Activated CD4-positive, alpha-beta T cell treated with anti-CD3 and anti-CD28 coated beads, Interleukin-2, Interleukin-4, amounts not matched to agents 100 ng/mL and 50 ng/mL, durations not matched to agents 16 hours and 8 hours (primary cell): Measurements from ENCODE around the gene RSRP1.
"Not testable (repeated sequence)": the region's sequence is repeated elsewhere in the genome, so short reads cannot be mapped to it uniquely, and the experiment has no call there.

Experiments
- DNase-seq: peaks from one replicate; pipeline ENCODE4 v3.0.0-alpha.2; 2020; ENCODE audit warnings: low spot score

Gene RSRP1

GRCh38 chr1:25247024-25247828 lies at the start of gene RSRP1:
RSRP1 (minus strand) TSS chr1:25247454; CDS start chr1:25246963, 491 bp downstream.
- DNase-seq: peak; percentile 99

- DNase-seq: not testable (repeated sequence)
These were observed 49.2 kb upstream of the RSRP1 start for GRCh38 chr1:25296501-25296900.

GRCh38 chr1:25294889-25295826 lies 47.9 kb upstream of the RSRP1 start:
- not testable (repeated sequence) for DNase-seq

GRCh38 chr1:25293426-25293825 lies 46.2 kb upstream of the RSRP1 start:
- DNase-seq: not testable (repeated sequence)

GRCh38 chr1:25290043-25290442 lies 42.8 kb upstream of the RSRP1 start:
- DNase-seq: not testable (repeated sequence)

- not testable (repeated sequence) for DNase-seq
These were observed 41.4 kb upstream of the RSRP1 start for GRCh38 chr1:25288573-25289101.

GRCh38 chr1:25287164-25287563 lies 39.9 kb upstream of the RSRP1 start:
- not testable (repeated sequence) for DNase-seq

GRCh38 chr1:25285862-25286261 lies 38.6 kb upstream of the RSRP1 start:
- DNase-seq: not testable (repeated sequence)

GRCh38 chr1:25279693-25280111 lies 32.4 kb upstream of the RSRP1 start:
- not testable (repeated sequence) for DNase-seq

GRCh38 chr1:25278790-25279189 lies 31.5 kb upstream of the RSRP1 start:
- DNase-seq: not testable (repeated sequence)

- DNase-seq: not testable (repeated sequence)
These were observed 31.1 kb upstream of the RSRP1 start for GRCh38 chr1:25278358-25278757.

GRCh38 chr1:25277295-25277694 lies 30.0 kb upstream of the RSRP1 start:
- not testable (repeated sequence) for DNase-seq

- not testable (repeated sequence) for DNase-seq
These were observed 28.4 kb upstream of the RSRP1 start for GRCh38 chr1:25275648-25276047.

GRCh38 chr1:25272238-25272637 lies 25.0 kb upstream of the RSRP1 start, which contains the start of gene RHD:
RHD (plus strand) TSS chr1:25272509; CDS start chr1:25272548, 39 bp downstream.
- not testable (repeated sequence) for DNase-seq

GRCh38 chr1:25268143-25268760 lies 21.0 kb upstream of the RSRP1 start:
- DNase-seq: not testable (repeated sequence)

- not testable (repeated sequence) for DNase-seq
These were observed 20.3 kb upstream of the RSRP1 start for GRCh38 chr1:25267288-25268142.

GRCh38 chr1:25266554-25267287 lies 19.5 kb upstream of the RSRP1 start:
- DNase-seq: not testable (repeated sequence)

GRCh38 chr1:25260336-25260735 lies 13.1 kb upstream of the RSRP1 start:
- not testable (repeated sequence) for DNase-seq

- DNase-seq: peak; percentile 40
These were observed 12.6 kb upstream of the RSRP1 start for GRCh38 chr1:25259813-25260212.

GRCh38 chr1:25257196-25257595 lies 9.9 kb upstream of the RSRP1 start:
- no peak for DNase-seq
